Nephron progenitor cell (in vitro differentiated cells): ENCODE results near the gene ILF2.

Source experiments
- DNase-seq: peaks from one replicate; pipeline ENCODE4 v3.0.0; 2021
- H3K27ac Mint-ChIP-seq: 2 replicates; pipeline ENCODE4 v1.8.0; 2021; ENCODE audit warnings: mild to moderate bottlenecking, moderate library complexity, mixed read lengths
- H3K27me3 Mint-ChIP-seq: 2 replicates; pipeline ENCODE4 v1.8.0; 2021; ENCODE audit warnings: mild to moderate bottlenecking, low read depth, mixed read lengths; ENCODE audit not compliant: poor library complexity
- H3K36me3 Mint-ChIP-seq: 2 replicates; pipeline ENCODE4 v1.8.0; 2021; ENCODE audit warnings: low read depth, mixed read lengths
- H3K4me1 Mint-ChIP-seq: 2 replicates; pipeline ENCODE4 v1.8.0; 2021; ENCODE audit warnings: mixed read lengths
- H3K4me3 Mint-ChIP-seq: 2 replicates; pipeline ENCODE4 v1.8.0; 2021; ENCODE audit warnings: mild to moderate bottlenecking, moderate library complexity, mixed read lengths
- H3K9me3 Mint-ChIP-seq: 2 replicates; pipeline ENCODE4 v1.8.0; 2021; ENCODE audit warnings: mild to moderate bottlenecking, moderate library complexity, mixed read lengths
- TF ChIP-seq, protein P1 (sequence below): fragments of 200-600 bp; sonication (generic); IDR thresholded peaks from 2 replicates; pipeline ENCODE4 v1.5.0; 2021; ENCODE audit warnings: antibody characterized with exemption

The ILF2 gene

DNA sequence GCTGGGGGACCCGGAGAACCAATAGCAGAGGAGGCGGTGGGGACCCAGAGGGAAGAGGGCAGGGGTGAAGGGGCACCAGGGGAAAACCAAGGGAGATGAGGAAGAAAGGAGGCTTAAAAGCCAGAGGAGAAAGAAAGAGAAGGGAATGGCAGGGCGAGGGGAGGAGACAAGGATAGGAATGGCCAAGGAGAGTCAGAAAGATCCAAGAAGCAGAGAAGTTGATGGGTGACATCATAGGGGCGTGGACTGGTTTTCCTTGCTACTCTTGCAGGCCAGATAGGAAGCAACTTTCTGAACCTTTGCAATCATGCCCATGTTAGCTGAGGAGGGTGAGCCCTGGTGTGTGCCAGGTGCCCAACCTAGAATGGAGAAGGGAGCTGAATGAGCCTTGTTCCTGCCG lies 13.1 kb upstream of the ILF2 start:
- Mint-ChIP-seq H3K4me3 (no peak overlapping the region), H3K9me3 (no peaks in the 10 kb centered on the region), H3K4me1 (peaks cover 48% of the 10 kb centered on the region), H3K27ac (no peak overlapping the region), H3K27me3 (peaks cover 46% of the 10 kb centered on the region), H3K36me3 (no peaks in the 10 kb centered on the region)
- DNase-seq: no peak
- TF ChIP-seq, protein P1, sequence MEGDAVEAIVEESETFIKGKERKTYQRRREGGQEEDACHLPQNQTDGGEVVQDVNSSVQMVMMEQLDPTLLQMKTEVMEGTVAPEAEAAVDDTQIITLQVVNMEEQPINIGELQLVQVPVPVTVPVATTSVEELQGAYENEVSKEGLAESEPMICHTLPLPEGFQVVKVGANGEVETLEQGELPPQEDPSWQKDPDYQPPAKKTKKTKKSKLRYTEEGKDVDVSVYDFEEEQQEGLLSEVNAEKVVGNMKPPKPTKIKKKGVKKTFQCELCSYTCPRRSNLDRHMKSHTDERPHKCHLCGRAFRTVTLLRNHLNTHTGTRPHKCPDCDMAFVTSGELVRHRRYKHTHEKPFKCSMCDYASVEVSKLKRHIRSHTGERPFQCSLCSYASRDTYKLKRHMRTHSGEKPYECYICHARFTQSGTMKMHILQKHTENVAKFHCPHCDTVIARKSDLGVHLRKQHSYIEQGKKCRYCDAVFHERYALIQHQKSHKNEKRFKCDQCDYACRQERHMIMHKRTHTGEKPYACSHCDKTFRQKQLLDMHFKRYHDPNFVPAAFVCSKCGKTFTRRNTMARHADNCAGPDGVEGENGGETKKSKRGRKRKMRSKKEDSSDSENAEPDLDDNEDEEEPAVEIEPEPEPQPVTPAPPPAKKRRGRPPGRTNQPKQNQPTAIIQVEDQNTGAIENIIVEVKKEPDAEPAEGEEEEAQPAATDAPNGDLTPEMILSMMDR: no peak

DNA sequence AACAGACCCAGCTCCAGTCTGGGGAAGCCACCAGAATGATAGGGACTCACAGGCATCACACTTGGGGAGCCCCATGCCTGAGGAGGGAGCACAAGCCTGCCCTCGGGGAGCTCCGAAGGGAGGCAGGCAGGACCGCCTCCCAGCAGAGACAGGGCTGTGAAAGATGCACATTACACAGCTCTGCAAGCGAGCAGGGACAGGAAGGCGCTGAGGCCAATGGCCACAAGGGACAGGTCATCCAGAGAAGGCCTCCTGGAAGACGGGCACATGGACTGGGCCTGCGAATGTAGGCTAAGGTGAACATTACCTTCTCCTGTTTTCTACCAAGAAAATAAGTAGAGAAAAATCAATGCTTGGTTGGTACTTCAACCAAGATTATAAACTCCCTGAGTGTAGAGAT lies 11.9 kb upstream of the ILF2 start:
- DNase-seq: no peak
- Mint-ChIP-seq H3K9me3 (no peaks in the 10 kb centered on the region), H3K4me1 (peaks cover 50% of the 10 kb centered on the region), H3K36me3 (no peaks in the 10 kb centered on the region), H3K27me3 (peaks cover 58% of the 10 kb centered on the region), H3K27ac (no peak overlapping the region), H3K4me3 (no peak overlapping the region)
- TF ChIP-seq, protein P1: no peak

GRCh38 chr1:153680120-153680403 lies 9.3 kb upstream of the ILF2 start:
- H3K4me3 Mint-ChIP-seq: peak overlapping the region; percentile 83
- TF ChIP-seq, protein P1: no peak
- H3K27me3 Mint-ChIP-seq: peaks cover 64% of the 10 kb centered on the region
- no peaks in the 10 kb centered on the region for H3K36me3 Mint-ChIP-seq
- no peaks in the 10 kb centered on the region for H3K9me3 Mint-ChIP-seq
- H3K4me1 Mint-ChIP-seq: peaks cover 39% of the 10 kb centered on the region
- no peak overlapping the region for H3K27ac Mint-ChIP-seq
- DNase-seq: no peak

- DNase-seq: peak; percentile 73
- no peaks in the 10 kb centered on the region for H3K36me3 Mint-ChIP-seq
- H3K4me3 Mint-ChIP-seq: peak overlapping the region; percentile 83
- peaks cover 35% of the 10 kb centered on the region for H3K4me1 Mint-ChIP-seq
- H3K27me3 Mint-ChIP-seq: peaks cover 64% of the 10 kb centered on the region
- H3K27ac Mint-ChIP-seq: no peak overlapping the region
- TF ChIP-seq, protein P1: peak; percentile 10
- no peaks in the 10 kb centered on the region for H3K9me3 Mint-ChIP-seq
Measured at GRCh38 chr1:153679337-153680119, 8.7 kb upstream of the ILF2 start.

GRCh38 chr1:153678519-153679336 lies 7.9 kb upstream of the ILF2 start, which contains the start of gene NPR1:
Gene NPR1, plus strand, starts transcription at chr1:153678688. Its CDS starts 421 bp downstream, at chr1:153679109.
- Mint-ChIP-seq H3K27ac (no peak within 1 kb of the TSS), H3K4me3 (peak within 1 kb of the TSS; percentile 87), H3K9me3 (no peaks in the 10 kb centered on the region), H3K36me3 (no peaks in the 10 kb centered on the region), H3K27me3 (peaks cover 61% of the 10 kb centered on the region), H3K4me1 (peaks cover 30% of the 10 kb centered on the region)
- peak; percentile 55 for DNase-seq
- TF ChIP-seq, protein P1: no peak
